ENCODE measurements around the gene HES4.

DNA sequence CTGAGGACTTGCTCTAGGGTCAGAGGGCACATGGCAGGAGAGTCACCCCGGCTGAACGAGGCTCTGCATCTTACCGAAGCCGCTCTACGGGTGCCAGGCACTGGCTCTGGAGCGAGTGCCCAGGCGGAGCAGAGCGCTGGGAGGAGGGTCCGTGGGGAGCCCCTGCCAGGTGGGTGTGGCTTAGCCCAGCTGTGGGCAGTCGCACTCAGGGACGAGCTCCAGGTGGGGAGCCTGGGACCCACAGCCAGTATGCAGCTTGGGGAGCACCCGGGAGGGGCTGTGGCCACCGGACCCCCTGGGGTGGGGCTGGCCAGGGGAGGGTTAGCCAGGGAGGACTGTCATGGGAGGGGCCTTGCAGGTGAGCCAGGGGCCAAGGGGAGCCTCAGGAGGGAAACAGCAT is 23.8 kb upstream of the HES4 start:
- TF ChIP-seq, protein P1, sequence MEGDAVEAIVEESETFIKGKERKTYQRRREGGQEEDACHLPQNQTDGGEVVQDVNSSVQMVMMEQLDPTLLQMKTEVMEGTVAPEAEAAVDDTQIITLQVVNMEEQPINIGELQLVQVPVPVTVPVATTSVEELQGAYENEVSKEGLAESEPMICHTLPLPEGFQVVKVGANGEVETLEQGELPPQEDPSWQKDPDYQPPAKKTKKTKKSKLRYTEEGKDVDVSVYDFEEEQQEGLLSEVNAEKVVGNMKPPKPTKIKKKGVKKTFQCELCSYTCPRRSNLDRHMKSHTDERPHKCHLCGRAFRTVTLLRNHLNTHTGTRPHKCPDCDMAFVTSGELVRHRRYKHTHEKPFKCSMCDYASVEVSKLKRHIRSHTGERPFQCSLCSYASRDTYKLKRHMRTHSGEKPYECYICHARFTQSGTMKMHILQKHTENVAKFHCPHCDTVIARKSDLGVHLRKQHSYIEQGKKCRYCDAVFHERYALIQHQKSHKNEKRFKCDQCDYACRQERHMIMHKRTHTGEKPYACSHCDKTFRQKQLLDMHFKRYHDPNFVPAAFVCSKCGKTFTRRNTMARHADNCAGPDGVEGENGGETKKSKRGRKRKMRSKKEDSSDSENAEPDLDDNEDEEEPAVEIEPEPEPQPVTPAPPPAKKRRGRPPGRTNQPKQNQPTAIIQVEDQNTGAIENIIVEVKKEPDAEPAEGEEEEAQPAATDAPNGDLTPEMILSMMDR (IDR thresholded peaks at IDR 0.05), result no peak
- no peak for TF ChIP-seq POLR2A (IDR thresholded peaks at IDR 0.05)

Measured in lower leg skin (tissue), 3 donors.